ENCODE results near the gene KIF3A.

KIF3A gene

DNA sequence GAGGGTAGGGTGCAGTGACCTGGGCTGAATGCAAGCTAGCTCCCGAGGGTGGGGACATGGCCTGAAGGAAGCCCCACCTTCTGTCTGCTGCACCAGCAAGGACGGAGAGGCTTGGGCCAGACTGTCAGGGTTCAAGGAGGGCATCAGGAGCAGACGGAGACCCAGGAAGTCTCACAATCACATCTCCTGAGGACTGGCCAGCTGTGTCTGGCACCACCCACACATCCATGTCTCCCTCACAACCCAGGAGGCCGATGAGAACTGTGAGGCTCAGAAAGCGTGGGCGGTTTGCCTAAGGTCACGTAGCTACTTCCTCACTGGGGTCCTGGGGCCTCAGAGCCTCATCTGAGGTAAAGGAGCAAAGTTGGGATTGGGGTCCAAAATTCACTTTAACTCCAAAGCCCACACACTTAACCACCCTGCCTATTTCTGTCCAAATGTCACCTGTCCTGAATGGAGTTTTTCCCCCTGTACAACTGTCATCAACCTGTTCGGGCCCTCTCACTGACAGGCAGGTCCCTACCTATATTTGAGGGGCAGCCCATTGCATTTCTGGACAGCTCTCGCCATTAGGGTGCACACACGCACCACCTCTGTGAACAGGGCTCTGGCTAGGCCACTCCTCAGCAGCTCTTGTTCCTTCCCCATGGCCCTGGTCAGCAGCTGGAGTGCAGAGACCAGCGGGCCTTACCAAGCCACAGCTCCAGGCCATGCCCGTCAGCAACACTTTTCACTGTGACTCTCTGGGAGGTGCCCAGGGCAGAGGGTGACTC lies 75.9 kb downstream of the KIF3A start:
- DNase-seq: no peak

DNA sequence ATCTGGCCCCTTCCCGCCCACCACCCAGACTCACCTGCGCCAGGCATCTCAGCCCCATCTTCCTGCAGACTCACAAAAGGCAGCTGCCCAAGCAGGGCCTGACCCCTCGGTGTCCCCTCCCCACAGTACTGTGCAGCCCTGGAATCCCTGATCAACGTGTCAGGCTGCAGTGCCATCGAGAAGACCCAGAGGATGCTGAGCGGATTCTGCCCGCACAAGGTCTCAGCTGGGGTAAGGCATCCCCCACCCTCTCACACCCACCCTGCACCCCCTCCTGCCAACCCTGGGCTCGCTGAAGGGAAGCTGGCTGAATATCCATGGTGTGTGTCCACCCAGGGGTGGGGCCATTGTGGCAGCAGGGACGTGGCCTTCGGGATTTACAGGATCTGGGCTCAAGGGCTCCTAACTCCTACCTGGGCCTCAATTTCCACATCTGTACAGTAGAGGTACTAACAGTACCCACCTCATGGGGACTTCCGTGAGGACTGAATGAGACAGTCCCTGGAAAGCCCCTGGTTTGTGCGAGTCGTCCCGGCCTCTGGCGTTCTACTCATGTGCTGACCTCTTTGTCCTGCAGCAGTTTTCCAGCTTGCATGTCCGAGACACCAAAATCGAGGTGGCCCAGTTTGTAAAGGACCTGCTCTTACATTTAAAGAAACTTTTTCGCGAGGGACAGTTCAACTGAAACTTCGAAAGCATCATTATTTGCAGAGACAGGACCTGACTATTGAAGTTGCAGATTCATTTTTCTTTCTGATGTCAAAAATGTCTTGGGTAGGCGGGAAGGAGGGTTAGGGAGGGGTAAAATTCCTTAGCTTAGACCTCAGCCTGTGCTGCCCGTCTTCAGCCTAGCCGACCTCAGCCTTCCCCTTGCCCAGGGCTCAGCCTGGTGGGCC lies 77.5 kb downstream of the KIF3A start:
- no peak for DNase-seq

DNA sequence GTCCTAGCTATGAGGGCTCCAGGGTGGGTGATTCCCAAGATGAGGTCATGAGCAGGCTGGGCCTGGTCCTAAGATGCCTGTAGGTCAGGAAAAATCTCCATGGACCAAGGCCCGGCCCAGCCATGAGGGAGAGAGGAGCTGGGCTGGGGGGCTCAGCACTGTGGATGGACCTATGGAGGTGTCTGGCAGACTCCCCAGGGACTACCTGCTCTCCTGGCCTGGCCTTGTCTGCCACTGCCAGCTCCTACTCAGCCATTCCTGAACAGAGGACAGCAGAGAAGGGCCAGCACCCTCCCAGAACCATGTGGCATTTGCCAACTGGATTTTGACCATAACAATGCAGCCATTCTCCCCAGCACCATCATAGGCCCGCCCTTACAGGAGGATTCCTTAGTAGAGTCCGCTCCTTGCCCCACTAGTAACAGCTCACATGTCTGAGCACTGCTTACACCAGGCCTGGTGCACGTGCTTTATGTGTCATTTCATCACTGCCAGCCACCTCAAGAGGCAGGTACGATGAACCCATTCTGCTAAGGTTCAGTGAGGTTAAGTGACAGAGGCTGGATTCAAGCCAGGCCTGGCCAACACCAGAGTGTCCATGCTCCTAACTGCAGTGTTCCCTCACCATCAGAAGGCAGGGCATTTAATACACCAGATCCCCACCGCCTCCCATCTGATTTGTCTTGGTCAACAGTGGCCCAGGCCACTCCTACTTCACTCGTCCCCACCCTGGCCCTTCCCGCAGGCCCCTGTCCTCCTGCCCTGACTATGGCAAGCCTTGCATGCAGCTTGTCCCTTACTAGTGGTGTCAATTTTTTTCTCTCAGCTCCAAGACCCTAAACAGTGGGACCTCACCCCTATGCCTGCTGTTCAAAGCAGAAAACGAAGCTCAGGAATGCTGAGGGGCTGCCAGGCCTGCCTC lies 78.7 kb downstream of the KIF3A start:
- DNase-seq: no peak

DNA sequence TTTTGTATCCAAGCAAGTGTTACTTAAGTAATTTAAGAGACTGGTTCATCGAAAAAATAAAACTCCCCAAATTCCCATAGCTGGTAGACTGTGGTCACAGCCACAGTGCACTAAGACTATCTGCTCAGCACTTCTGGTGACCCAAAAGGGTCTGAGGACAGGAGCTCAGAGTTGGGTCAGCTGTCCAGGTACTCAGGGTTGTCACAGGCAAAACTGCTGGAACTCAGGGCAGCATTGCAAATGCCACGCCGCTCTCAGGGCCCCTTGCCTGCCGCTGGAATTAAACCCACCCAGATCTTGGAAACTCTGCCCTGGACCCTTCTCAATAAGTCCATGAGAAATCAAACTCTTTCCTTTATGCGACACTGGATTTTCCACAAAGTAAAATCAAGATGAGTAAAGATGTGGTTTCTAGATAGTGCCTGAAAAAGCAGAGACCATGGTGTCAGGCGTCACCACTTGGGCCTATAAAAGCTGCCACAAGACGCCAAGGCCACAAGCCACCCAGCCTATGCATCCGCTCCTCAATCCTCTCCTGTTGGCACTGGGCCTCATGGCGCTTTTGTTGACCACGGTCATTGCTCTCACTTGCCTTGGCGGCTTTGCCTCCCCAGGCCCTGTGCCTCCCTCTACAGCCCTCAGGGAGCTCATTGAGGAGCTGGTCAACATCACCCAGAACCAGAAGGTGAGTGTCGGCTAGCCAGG lies 79.5 kb downstream of the KIF3A start, which contains the start of gene IL13:
Gene IL13 (plus strand): TSS at position 498 of the 705 bp plus-strand sequence. CDS start 14 bp downstream, at position 512.
- no peak for DNase-seq

DNA sequence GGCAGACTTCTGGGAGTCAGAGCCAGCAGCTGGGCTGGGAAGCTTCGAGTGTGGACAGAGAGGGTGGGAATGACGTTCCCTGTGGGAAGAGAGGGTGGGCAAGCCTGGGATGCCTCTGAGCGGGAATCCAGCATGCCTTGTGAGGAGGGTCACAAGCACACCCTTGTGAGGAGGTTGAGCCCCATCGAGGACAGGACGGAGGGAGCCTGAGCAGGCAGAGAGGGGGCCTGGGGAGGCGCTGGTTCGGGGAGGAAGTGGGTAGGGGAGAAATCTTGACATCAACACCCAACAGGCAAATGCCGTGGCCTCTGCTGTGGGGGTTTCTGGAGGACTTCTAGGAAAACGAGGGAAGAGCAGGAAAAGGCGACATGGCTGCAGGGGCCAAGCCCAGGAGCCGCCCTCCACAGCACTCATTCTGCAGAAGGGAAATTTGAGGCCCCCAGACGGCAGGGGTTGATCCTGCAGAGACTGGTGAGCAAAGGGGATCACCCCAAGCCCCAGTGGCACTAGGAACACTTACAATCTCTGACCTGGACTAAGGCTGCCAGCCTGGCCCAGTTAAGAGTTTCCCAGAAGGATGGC lies 80.5 kb downstream of the KIF3A start:
- DNase-seq: no peak

DNA sequence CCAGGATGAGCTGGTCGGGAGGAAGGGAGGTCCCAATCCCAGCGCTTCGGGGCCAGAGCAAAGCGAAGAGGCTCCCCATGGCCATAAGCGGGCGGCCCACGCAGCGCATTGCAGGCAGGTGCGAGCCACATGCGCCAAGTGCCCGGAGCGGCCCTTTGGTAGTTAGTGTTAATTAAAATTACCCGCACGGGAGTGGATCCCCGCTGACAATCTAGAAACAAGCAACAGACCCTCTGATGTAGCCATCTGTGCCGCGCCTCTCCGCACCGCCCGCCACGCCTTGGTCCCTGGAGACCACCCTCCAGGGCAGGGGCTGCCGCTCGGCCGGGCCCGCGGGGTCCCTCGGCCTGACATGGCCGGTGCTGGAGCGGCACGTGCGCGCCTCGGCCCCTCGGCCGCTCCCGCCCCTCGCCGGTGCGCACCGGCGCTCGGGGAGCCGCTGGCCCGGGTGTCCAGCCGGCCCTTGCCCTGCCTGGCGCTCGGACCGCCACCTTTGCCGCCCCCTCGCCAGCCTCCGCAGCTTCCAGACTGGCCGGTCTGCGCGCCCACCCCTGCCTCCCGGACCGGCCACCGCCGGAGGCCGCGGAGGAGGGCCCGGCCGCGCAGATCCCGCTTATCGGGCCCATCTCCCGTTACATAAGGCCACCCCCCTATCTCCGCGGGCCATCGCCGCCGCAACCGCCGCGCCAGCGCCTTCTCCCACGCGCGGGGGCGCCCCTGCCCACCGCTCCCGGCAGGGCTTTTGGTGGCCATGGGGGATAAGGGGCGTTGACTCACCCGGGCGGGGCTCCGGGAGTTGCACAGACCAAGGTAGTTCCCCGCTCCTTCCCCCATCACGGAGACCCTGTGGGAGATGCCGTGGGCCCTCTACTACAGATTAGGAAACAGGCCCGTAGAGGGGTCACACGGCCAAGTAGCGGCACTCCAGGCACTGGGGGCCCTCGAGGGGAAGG lies 81.2 kb downstream of the KIF3A start:
- no peak for DNase-seq

DNA sequence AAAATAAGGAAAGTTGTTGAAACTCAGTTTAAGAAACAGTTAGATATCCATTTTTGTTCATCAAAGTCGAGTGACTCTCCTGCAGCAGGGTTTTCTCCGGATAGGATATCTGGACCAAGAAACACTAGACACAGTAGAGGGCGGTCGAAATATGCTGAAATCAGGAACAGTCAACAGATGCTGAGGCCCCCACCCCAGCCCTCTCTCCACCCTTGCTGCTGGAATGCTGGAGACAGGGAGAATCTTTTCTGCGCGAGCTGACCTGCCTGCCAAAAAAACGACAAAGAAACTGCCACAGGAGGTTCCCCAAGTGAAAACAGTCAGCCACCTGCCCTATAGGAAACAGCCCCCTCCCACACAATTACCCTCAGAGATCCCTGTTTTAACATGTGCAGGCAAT lies 83.6 kb downstream of the KIF3A start:
- DNase-seq: peak; percentile 33

DNA sequence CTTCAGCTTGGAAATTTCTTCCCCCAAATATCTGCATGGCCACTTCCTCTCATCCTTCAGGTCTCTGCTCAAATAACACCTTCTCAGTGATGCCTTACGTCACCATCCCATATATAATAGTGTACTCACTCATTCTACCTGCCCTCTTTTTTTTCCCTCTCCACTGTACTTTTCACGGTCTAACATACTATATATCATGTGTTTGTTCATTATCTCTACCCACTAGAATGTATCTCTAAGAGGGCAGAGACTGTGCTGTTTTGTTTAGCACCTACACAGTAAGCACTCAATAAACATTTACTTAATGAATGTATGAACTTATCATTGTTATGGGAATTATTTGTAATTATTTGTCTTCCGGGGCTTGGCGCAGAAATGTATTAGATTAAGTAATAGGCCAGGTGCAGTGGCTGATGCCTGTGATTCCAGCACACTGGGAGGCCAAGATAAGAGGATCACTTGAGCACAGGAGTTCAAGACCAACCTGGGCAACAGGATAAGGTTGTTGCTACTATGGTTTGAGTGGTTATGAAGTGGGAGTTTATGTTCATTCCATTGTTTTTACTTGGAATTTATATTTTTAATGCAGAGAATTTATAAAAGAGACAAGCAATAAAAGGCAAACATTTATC lies 85.4 kb downstream of the KIF3A start:
- DNase-seq: no peak

DNA sequence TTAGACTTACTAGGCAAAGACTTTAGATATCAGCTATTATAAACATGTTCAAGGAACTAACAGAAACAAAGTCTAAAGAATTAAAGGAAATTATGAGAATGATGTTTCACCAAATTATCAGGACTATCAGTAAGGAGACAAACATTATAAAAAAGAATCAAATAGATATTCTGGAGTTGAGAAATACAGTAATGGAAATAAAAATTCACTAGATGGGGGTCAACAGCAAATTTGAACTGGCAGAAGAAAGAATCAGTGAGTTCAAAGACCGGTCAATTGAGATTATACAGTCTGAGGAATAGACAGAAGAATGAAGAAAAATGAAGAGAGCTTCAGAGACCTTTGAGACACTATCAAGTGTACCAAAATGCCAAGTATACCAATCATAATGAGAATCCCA lies 89.0 kb downstream of the KIF3A start:
- DNase-seq: no peak

GRCh38 chr5:132647473-132647872 lies 89.9 kb downstream of the KIF3A start:
- no peak for DNase-seq

DNA sequence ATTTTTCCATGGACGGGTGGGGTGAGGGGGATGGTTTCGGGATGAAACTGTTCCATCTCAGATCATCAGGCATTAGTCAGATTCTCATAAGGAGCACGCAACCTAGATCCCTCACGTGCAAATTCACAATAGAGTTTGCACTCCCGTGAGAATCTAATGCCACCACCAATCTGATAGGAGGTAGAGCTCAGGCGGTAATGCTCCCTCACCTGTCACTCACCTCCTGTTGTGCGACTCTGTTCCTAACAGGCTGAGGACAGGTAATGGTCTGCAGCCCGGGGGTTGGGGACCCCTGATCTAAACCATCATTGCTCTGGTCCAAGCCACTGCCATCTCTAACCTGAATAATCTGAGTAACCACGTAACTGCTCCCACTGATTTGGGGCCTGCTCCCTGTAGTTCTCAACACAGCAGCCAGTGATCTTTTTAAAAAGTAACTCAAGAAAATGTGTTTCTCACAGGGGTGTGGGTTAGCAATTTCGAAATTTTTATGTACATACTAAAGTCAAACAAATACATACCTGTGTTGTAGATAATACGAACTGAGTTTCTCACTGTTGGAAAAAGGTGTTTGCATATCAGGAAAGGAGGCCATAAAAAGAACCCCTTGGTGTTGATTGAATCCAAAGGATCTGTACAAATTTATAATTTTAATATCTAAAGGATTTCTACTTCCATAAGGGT lies 90.6 kb downstream of the KIF3A start:
- DNase-seq: no peak

DNA sequence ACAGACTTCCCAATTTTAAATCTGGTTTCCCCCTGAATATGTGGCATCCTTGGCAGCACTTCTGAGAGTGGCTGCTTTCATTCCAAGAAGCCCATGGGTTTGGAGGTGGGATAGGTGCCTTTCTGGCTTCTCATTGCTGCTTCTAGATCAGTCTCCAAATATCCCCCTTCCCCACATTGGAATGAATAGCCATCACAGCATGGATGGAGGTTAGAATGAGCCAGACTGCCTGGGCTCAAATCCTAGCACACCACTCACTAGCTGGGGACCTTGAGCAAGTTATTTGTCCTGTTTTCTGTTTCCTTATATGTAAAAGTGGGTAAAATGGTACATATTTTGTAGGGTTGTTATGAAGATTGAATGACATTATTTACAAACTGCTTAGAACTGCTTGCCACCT lies 93.2 kb downstream of the KIF3A start:
- DNase-seq: no peak
